Thoracic aorta (tissue), 2 donors: ENCODE data around the gene LPAR1. TPM values are rescaled to one million over a fixed set of nuclear protein-coding genes. Genes with fewer than 3 reads are reported as not detected.

Experiments
- ATAC-seq: fragments of 150-250 bp; one replicate; pipeline ENCODE4 v1.8.0; 2017; ENCODE audit warnings: low read depth; ENCODE audit not compliant: insufficient number of reproducible peaks, low FRiP score
- DNase-seq: peaks from one replicate; pipeline ENCODE4 v3.0.0-alpha.2; 2020; ENCODE audit warnings: low spot score
- H3K27ac ChIP-seq, 2 donors: fragments of 200-600 bp; sonication (generic); 1 replicate in 1 of 2; 2 replicates in 1 of 2; pipeline ENCODE4 v1.5.1; 2016; ENCODE audit warnings: mild to moderate bottlenecking in 2 of 2, moderate library complexity in 2 of 2
- H3K27me3 ChIP-seq: fragments of 200-600 bp; sonication (generic); replicated peaks from 2 replicates; pipeline ENCODE4 v1.6.0; 2016; ENCODE audit warnings: mild to moderate bottlenecking; ENCODE audit not compliant: insufficient read depth
- H3K36me3 ChIP-seq: fragments of 200-600 bp; sonication (generic); one replicate; pipeline ENCODE4 v1.5.1; 2016
- H3K4me1 ChIP-seq, 2 donors: fragments of 200-600 bp; sonication (generic); 1 replicate in 1 of 2; 2 replicates in 1 of 2; pipeline versions ENCODE4 v1.5.1 to v1.6.0; 2016; ENCODE audit warnings: low read depth in 2 of 2, mild to moderate bottlenecking in 1 of 2; ENCODE audit not compliant: control insufficient read depth in 1 of 2
- H3K4me3 ChIP-seq: fragments of 200-600 bp; sonication (generic); 2 replicates; pipeline ENCODE4 v1.5.1; 2016; ENCODE audit warnings: mild to moderate bottlenecking
- H3K9me3 ChIP-seq: fragments of 200-600 bp; sonication (generic); 2 replicates; pipeline ENCODE4 v1.5.1; 2016
- total RNA-seq, 2 donors: library from RNA; depleted of rRNA; stranded (reverse); fragments of >200 nt; gene quantifications; one replicate each; pipeline versions ENCODE4 v1.1.0 to v1.2.3, GENCODE V29; 2016
- TF ChIP-seq, protein P1 (sequence below): fragments of 200-600 bp; sonication (generic); IDR thresholded peaks from one replicate; pipeline ENCODE4 v1.5.1; 2019; ENCODE audit warnings: antibody characterized with exemption

Gene LPAR1
- total RNA-seq, 2 donors from 2014 or later, result 85.1 to 94.0 TPM

DNA sequence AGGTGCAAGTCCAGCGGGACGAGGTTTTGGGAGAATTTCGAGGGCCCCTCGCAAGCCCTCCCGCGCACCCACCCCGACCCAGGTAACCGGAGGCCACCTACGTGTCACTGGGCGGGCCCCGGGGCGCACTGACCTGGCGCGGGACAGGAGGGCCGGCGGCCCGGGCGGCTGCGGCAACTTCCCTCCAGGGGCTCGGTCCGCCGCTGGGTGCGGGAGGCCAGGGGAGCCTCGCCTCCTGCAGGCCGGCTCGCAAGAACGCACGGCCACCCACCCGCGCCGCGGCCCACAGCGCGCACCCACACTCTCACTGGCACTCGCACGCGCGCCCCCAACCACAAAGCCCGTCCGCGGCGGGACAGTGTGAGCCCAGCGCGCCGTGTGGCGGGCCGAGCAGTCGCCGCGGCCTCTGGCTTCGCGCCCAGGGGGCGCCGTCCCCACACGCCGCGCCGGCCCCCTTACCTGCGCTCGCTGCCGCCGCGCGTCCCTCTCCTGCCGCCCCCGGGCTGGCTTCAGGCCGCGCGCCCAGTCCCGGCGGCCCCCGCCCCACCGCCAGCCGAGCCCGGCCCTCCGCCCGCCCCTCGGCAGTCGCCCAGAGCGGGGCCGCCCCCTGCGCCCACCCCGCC, 451 bp downstream of the LPAR1 start:
- DNase-seq (no peak), ATAC-seq (no peak)
- Histone ChIP-seq H3K4me3 (peak overlapping the region; percentile 93), H3K4me1 (peaks cover 16 to 58% of the 10 kb centered on the region in 2 donors), H3K9me3 (no peaks in the 10 kb centered on the region), H3K36me3 (no peaks in the 10 kb centered on the region), H3K27ac (peak overlapping the region; percentile 86 to 89), H3K27me3 (no peaks in the 10 kb centered on the region)
- TF ChIP-seq, protein P1, sequence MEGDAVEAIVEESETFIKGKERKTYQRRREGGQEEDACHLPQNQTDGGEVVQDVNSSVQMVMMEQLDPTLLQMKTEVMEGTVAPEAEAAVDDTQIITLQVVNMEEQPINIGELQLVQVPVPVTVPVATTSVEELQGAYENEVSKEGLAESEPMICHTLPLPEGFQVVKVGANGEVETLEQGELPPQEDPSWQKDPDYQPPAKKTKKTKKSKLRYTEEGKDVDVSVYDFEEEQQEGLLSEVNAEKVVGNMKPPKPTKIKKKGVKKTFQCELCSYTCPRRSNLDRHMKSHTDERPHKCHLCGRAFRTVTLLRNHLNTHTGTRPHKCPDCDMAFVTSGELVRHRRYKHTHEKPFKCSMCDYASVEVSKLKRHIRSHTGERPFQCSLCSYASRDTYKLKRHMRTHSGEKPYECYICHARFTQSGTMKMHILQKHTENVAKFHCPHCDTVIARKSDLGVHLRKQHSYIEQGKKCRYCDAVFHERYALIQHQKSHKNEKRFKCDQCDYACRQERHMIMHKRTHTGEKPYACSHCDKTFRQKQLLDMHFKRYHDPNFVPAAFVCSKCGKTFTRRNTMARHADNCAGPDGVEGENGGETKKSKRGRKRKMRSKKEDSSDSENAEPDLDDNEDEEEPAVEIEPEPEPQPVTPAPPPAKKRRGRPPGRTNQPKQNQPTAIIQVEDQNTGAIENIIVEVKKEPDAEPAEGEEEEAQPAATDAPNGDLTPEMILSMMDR, result no peak

DNA sequence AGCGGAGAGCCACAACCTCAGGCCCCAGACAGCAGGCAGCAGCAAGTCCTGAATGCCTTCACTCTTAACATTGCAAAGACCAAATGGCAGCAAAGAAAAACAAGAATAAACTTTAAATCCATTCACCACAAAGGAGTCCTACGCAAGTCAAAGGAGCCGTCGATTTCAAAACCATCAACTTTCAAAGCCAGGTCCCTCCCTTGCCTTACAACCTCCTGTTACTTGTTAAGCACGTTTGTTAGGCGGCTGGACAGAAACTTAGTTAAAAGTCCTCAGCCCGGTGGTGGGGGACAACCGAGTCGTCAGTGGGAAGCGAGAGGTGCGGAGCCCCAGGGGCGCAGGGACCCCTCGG, 938 bp downstream of the LPAR1 start:
- H3K4me3 ChIP-seq, result peak overlapping the region; percentile 93
- no peaks in the 10 kb centered on the region for H3K9me3 ChIP-seq
- H3K27me3 ChIP-seq, result no peaks in the 10 kb centered on the region
- peaks cover 16 to 62% of the 10 kb centered on the region in 2 donors for H3K4me1 ChIP-seq
- DNase-seq, result no peak
- ATAC-seq, result no peak
- peak overlapping the region; percentile 85 to 86 for H3K27ac ChIP-seq
- no peaks in the 10 kb centered on the region for H3K36me3 ChIP-seq
- TF ChIP-seq, protein P1, result no peak

DNA sequence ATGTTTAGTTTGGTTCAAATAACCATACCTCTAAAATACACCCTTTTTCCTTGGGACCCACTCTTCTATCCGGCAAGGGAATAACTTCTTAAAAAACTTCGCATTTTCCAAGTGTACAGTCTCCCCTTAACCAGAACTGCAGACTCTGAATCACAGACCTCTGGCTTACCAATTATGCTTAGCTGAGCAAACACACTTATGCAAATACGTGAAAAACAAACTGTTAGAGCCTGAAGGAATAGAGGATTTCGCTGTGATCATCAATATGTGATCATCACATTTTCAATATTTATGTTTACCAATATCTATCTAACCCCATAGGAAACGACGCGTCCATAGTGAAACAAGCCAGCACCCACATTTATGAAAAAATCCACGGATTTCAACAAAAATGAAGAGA, 1.3 kb downstream of the LPAR1 start:
- Histone ChIP-seq H3K27me3 (no peaks in the 10 kb centered on the region), H3K4me3 (peak overlapping the region; percentile 93), H3K27ac (peak overlapping the region; percentile 85 to 86), H3K36me3 (no peaks in the 10 kb centered on the region), H3K4me1 (peaks cover 13 to 62% of the 10 kb centered on the region in 2 donors), H3K9me3 (no peaks in the 10 kb centered on the region)
- ATAC-seq (no peak), DNase-seq (no peak)
- TF ChIP-seq, protein P1, result no peak

DNA sequence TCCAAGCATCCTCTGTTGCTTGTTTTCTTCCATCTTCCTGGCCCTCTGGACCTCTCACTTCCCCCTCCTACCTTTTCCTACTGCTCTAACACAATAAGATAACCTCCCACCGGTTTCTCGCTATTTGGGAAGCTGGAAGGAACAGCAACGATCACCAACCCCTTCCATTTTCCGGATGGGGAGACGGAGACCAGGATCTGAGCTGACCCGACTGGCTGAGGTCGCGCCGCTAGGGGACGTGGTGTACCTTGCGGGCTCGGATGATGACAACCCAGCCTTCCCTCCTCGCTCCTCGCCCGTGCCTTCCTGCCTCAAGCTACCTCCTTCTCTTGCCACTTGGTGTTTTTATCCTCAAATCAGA, 1.9 kb downstream of the LPAR1 start:
- ATAC-seq (no peak), DNase-seq (no peak)
- TF ChIP-seq, protein P1, result peak; percentile 55
- H3K4me1 ChIP-seq, result peaks cover 12 to 62% of the 10 kb centered on the region in 2 donors
- peak overlapping the region; percentile 85 to 86 for H3K27ac ChIP-seq
- H3K27me3 ChIP-seq, result no peaks in the 10 kb centered on the region
- H3K36me3 ChIP-seq, result no peaks in the 10 kb centered on the region
- no peaks in the 10 kb centered on the region for H3K9me3 ChIP-seq
- H3K4me3 ChIP-seq, result peak overlapping the region; percentile 93

DNA sequence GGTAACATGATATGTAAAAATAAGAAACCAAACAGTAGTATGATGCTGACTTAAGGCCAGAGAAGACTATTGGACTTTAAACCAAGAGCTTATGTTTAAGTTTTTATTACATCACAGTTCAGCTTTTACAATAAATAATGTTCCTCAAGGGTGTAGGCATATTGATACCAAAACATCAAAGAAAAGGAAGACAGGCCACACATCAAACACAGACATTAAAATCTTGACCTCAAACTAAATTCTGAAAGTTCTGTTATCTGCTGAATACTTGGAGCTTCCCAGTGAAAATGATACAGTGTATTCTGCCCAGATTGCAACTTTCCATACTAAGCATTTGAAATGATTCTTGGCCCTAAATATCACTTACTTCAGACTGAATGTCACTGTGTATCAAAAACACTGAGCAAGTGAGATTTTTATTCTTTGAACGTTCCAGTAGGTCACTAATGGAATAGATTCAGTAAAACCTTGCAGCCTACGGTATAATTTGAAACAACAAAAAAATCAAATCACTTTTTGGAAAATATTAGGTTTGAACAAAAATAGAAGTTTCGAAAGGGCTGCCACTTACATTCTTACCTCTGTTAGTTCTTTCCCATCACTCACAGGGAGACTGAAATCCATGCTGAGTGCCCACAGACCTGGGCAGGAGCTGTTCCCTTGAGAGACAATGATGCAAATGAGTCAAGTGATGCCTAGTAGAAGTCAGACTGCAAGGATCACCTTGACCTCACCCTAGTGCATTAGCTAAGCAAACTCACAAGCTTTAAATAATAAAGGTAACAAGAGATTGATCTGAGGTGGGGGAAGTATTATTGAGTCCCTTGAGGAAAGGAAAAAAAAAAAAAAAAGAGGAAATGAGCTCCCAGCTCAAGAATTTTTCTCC, 2.5 kb downstream of the LPAR1 start:
- no peaks in the 10 kb centered on the region for H3K27me3 ChIP-seq
- ATAC-seq (no peak), DNase-seq (no peak)
- H3K27ac ChIP-seq, result peak overlapping the region; percentile 85 to 86
- peak overlapping the region; percentile 93 for H3K4me3 ChIP-seq
- H3K36me3 ChIP-seq, result no peaks in the 10 kb centered on the region
- TF ChIP-seq, protein P1, result no peak
- H3K4me1 ChIP-seq, result peaks cover 12 to 65% of the 10 kb centered on the region in 2 donors
- H3K9me3 ChIP-seq, result no peaks in the 10 kb centered on the region
